ENCODE results near the gene ANO4.

The ANO4 gene

DNA sequence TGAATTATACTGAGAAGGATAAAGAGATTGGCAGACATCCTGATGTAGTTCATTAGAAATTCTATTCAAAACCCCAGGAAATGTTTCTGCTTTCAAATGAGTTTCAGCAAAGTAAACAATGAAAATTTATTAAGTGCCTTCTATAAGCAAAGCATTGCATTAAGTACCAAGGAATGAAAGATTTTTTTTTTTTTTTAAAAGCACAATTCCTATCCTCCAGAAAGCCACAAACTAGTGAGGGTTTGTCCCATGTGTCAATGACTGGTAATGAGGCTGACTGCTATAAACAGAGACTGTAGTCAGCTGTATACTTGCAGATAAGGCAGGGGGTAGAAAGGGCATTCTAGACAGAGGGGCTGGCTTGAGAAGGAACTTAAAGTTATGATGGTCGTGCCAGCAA is 6.7 kb downstream of the ANO4 start:
- TF ChIP-seq, protein P1, sequence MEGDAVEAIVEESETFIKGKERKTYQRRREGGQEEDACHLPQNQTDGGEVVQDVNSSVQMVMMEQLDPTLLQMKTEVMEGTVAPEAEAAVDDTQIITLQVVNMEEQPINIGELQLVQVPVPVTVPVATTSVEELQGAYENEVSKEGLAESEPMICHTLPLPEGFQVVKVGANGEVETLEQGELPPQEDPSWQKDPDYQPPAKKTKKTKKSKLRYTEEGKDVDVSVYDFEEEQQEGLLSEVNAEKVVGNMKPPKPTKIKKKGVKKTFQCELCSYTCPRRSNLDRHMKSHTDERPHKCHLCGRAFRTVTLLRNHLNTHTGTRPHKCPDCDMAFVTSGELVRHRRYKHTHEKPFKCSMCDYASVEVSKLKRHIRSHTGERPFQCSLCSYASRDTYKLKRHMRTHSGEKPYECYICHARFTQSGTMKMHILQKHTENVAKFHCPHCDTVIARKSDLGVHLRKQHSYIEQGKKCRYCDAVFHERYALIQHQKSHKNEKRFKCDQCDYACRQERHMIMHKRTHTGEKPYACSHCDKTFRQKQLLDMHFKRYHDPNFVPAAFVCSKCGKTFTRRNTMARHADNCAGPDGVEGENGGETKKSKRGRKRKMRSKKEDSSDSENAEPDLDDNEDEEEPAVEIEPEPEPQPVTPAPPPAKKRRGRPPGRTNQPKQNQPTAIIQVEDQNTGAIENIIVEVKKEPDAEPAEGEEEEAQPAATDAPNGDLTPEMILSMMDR (IDR thresholded peaks at IDR 0.05): no peak
- H3K4me3 ChIP-seq: no peak overlapping the region
- no peak overlapping the region for H3K27ac ChIP-seq
- no peak for DNase-seq (ENCODE audit: low spot score)

- Histone ChIP-seq H3K27ac (no peak overlapping the region), H3K4me3 (no peak overlapping the region)
- TF ChIP-seq, protein P1 (IDR thresholded peaks at IDR 0.05): no peak
- no peak for DNase-seq (ENCODE audit: low spot score)
Measured at GRCh38 chr12:100808777-100809176, 14.2 kb downstream of the ANO4 start.

- TF ChIP-seq, protein P1 (IDR thresholded peaks at IDR 0.05): no peak
- DNase-seq (ENCODE audit: low spot score): no peak
- Histone ChIP-seq H3K4me3 (no peak overlapping the region), H3K27ac (no peak overlapping the region)
Measured at GRCh38 chr12:100820314-100820713, 25.7 kb downstream of the ANO4 start.

DNA sequence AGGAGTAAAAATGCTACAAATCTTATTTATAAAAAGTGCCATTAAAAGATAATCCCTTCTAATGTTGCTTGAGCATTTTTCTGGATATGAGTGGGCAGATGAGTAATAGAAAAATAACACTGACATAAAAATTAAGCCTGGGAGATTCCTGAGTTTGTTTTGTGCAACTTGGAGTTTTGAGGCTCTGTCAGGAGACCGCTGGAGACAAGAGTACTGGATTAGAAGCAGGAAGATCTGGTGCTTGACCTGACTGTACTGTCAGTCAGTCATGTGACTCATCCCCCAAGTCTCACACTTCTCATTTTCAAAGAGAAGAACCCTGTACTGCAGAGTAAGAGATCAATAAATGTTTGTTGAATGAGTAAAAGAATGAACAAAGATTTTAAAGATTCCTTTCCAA is 29.4 kb downstream of the ANO4 start:
- no peak for DNase-seq (ENCODE audit: low spot score)
- Histone ChIP-seq H3K27ac (no peak overlapping the region), H3K4me3 (no peak overlapping the region)
- TF ChIP-seq, protein P1 (IDR thresholded peaks at IDR 0.05): no peak

DNA sequence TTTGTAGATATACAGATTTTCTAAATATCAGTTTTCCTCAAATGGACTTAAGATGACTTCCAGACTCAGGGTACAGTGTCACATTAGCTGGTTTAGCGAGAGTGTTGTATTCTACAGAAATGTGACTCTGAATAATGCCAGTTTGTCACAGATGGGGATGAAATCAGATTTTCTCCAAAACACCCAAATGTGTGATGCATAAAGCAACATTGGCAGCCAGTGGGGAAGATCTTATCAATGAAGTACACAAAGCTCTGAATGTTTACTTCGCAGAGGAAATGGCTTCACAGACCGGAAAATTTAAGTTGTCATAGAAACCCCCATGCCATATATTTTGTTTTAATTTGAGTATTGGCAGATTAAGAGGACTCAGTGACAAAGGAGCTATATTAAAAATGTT is 29.9 kb downstream of the ANO4 start:
- TF ChIP-seq, protein P1 (IDR thresholded peaks at IDR 0.05): no peak
- Histone ChIP-seq H3K27ac (no peak overlapping the region), H3K4me3 (no peak overlapping the region)
- DNase-seq (ENCODE audit: low spot score): no peak

DNA sequence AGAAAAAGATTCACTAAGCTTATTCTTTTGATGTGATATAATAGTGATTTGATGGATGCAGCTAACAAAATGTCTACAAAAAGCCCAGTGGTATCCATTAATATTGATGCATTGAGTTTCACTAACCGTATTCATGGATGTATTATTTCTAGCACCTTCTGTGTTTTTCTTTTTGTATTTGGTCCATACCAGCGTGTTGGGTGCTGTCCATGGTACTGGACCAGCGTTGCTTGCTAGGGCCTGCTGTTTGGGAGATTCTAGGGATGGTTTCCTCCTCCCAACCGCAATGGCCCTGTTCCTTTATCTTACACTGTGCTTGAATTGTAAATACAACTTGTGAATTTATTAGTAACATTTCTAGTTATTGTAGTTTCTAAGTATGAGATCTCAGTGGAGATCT is 31.7 kb downstream of the ANO4 start:
- no peak for DNase-seq (ENCODE audit: low spot score)
- TF ChIP-seq, protein P1 (IDR thresholded peaks at IDR 0.05): no peak
- no peak overlapping the region for H3K4me3 ChIP-seq
- no peak overlapping the region for H3K27ac ChIP-seq

GRCh38 chr12:100827901-100828520 is 33.4 kb downstream of the ANO4 start:
- TF ChIP-seq, protein P1 (IDR thresholded peaks at IDR 0.05): peak; percentile 29
- no peak overlapping the region for H3K27ac ChIP-seq
- H3K4me3 ChIP-seq: no peak overlapping the region
- DNase-seq (ENCODE audit: low spot score): no peak

Data from coronary artery (tissue), 2 donors.